GM21381 (cell line): ENCODE measurements around the gene TPP1.

Experiments used
- ATAC-seq: cut with Tn5 transposase; IDR thresholded peaks from one replicate; pipeline ENCODE4 v1.9.1; 2021; ENCODE audit warnings: mild to moderate bottlenecking, moderate library complexity; ENCODE audit not compliant: unreplicated experiment

Gene TPP1

DNA sequence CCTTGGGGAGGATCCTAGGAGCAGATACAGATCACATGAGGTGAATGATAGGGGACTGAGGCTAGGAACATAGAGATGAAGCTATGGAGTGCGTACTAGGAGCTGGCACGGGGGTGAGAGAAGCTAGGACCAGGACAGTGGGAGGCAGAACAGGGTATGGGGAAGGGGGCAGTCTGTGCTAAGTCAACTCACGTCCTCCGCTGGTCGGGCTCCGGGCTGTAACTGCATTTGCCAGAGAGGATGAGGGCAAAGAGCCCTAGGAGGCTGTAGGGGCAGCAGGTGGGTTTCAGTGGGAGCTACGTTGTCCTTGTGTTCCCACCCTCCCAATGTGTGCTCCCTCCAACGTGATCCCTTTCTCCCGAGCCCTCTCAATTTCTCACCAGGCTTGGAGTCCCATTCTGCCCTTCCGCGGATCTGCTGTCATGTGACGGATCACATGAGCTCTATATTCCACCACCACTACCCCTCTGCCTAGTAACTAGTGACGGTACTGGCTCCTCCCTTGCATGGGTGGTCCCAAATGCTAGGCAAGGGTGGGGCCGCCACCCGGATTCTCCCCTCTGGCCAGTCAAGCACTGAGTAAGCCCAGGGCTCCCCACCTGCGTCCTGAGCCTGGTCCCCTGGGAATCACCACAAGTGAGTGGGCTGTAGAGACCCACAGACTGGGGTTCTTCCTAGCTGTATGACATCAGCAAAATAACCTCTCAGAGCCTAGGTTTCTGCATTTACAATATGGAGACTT lies at the start of gene TPP1:
TPP1 (minus strand) TSS at position 419 of the 742 bp plus-strand sequence; CDS start at position 397, 22 bp downstream.
- peak; percentile 98 for ATAC-seq

DNA sequence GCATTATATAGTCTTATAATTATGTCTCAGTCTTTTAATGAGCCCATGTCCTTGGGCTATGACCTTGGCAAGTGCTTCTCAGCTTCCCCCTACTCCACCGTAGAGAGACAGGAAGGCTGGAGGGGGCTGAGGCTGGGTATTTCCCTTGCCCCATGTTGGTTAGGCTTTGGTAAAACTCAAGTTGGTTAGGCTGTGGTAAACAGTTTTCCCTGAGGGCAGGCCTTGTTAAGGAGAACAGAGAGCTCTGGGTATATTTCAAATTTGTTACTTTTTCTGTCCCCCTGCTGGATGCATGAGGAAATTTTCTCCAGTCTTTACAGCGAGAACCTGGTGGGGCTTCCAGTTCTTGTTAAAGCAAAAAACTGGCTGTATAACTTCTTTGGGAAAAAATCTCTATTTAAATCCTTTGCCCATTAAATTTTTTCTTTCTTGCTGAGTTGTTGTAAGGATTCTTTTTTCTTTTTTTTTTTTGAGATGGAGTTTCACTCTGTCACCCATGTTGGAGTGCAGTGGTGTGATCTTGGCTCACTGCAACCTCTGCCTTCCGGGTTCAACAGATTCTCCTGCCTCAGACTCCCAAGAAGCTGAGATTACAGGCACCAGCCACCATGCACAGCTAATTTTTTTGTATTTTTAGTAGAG lies 48.6 kb upstream of the TPP1 start:
- peak; percentile 56 for ATAC-seq

DNA sequence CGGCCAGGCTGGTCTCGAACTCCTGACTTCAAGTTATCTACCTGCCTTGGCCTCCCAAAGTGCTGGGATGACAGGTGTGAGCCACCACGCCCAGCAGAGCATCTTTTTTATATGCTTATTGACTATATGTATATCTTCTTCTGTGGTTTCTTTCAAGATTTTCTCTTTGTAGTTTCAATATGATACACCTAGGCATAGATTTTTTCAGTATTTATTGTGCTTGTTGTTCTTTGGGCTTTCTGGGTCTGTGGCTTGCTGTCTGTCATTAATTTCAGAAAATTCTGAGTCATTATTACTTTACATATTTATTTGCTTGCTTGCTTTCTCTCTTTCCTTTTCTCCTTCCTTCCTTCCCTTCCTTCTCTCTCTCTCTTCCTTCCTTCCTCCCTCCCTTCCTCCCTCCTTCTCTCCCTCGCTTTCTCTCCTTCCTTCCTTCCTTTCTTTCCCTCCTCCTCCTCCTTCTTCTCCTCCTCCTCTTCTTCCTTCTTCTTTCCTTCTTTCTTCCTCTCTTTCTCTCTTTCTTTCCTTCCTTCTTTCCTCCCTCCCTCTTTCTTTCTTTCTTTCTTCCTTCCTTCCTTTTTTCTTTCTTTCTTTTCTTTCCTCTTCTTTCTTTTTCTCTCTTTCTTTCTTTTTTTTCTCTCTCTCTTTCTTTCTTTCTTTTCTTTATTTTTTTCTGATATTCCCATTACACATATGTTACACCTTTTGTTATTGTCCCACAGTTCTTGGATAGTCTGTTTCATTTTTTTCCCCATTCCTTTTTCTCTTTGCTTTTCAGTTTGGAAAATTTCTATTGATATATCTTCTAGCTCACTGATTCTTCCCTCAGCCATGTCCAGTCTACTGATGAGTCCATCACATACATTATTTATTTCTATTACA lies 47.3 kb upstream of the TPP1 start:
- ATAC-seq: no peak

DNA sequence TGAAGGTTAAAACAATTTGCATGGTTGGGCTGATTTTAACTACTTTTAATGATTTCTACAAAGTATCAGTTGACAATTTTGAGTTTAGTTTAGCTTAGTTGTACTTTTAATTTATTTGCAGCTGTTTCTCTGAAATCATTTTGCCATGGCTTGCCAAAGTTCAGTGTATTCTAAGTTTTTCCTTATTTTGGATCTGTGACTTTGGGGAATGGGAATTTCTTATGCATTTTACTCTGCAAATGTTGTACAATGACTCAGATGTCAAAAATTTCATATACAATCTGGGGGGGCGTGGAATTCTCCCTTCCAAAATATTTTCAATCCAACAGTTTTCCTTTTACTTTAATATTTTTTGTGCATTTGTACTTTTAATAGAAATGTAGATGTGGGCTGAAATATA lies 45.3 kb upstream of the TPP1 start:
- ATAC-seq: no peak

DNA sequence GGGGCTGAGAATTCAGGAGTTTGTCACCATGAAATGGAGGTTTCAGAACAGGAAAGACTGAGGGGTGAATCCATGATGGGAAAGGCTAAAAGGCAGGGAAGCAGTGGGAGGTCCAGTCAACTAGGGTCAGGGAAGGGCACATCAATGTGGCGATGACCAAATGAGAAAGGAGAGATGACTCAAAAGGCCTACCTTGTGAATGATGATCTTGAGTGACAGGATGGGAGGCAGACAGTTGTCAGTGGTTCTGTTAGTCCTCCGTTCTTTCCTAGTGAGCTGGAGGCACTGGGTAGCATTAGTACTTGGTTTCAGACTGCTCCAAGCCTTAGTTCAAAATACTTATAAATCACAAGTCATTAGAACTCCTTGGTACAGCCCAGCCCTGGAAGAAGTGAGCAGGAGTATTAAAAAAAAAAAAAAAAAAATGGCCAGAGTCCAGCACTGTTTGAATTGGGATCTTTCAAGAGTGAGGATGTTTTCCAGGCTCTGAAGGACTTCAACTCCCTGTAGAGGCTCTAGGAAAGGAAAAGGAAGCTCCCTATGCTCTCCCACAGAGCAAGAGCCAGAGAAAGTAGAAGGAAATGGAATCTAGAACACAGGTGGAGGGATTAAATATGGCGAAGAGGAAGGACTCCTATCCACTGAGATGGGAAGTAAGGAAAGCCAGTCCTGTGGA lies 44.7 kb upstream of the TPP1 start:
- ATAC-seq: no peak

DNA sequence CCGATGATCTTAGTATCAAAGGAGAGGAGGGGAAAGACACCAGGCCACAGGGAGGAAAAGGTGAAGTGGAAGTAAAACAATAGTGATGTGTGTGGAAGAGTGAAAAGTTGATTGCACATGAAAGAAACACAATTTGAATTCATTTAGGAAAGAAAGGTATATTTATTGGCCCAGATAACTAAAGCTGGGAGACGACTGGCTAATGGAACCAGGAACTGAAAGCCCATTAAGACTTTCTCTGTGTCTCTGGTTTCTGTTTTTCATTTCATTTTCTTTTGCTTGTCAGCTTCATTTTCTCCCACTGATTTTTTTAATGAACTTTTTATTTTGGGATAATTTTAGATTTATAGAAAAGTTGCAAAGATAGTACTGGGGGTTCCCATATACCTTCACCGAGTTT lies 41.5 kb upstream of the TPP1 start:
- no peak for ATAC-seq

DNA sequence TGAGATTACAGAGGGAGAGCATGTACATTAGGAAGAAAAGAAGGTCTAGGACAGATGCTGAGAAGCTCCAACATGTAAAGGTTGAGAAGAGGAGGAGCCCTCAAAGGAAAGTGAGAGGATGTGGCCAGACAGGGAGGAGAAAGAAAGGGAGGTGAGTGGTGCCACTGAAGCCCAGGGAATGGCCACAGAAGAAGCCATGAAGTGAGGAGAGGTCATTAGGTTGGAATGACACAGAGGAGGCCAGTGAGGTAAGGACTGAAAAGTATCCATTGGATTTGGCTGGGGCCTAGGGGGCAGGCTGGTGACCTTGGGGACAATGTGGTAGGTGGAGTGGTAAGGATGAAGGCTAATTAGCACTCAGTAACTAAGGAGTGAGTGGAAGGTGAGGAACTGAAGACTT lies 39.4 kb upstream of the TPP1 start:
- no peak for ATAC-seq

DNA sequence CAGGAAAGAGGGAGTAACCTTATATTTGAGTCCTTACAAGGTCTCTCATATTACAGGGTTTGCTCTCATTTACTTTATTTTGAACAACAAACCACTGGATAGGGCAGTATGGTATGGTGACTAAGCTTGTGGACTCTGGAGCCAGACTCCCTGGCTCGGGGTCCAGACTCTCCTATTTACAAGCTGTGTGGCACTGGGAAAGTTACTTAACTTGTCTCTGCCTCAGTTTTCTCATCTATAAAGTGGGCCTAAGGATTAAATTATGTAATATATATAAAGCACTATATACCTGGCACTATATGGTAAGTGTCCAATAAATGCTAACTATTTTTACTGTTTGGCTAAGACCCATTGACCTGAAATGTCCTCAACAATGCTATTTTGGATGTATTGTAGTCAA lies 38.1 kb upstream of the TPP1 start:
- ATAC-seq: no peak

DNA sequence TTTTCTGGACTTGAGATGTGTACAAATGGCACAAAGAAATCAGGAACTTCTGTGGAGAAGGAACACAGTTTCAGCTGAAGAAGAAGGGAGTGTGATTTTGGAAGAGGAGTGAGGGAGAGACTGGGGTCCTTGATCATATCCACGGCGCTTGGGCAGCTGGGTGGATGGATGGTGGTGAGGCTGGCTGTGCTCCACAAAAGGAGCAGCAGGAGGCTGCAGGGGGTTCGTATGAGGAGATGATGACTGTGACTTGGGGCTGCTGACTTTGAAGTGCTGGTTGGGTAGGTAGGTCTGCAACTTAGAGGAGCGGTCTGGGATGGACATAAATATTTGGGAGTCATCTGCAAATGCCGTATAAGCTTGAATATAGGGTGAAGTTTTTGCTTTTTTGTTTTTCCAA lies 37.7 kb upstream of the TPP1 start:
- ATAC-seq: no peak

DNA sequence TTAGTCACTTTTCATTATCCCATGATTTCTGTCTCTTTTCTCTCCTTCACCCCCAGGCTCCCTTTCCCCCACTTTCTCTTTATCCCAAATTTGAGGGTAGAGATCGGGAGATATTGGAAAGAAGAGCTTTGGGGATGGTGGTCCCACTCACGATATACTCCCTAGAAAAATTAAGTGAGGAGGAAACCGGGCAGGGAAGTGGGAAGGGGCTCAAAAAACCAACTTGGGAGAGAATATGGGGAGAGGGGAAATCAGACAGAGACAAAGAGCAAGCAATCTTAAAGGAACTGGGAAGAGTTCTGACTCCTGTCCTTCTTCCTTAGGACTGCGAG lies 37.3 kb upstream of the TPP1 start:
- no peak for ATAC-seq

DNA sequence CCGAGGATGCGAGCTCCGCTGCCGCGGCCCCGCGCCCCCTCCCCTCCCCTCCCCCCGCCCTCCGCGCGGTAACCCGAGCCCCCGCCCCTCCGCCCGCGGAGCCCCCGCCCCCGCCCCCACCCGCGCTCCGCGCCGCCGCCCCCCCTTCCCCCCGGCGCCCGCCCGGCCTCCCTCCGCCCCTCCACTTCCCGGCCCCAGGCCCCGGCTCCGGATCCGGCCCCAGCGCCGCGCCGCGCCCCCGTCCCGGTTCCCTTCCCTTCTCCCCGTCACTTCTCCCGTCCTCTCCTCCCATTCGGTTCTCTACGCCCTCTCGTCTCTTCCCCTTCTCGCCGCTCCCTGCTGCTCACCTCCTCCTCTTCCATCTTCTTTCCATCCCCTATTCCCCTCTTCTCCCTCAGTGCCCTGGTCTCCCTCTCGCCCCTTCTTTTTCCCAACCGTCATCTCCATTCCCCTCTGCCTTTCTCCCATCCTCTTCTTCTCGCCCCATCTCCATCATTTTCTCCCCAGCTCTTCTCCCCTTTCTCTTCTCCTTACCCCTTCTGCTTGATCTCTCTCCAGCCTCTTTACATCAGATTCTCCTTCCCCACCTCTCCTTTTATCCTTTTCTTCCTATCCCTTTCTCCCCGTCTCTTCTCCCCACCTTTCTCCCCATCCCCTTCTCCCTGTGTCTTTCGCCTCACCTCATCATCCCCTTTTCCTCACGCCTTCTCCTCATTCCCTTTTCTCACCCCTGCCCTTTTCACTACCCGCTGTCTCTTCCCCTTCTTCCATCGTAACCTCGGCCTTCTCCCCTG lies 36.8 kb upstream of the TPP1 start, which contains the start of gene DCHS1:
DCHS1 (minus strand) TSS at position 20 of the 794 bp plus-strand sequence. CDS start 14,196 bp downstream, outside the sequence.
- ATAC-seq: no peak

DNA sequence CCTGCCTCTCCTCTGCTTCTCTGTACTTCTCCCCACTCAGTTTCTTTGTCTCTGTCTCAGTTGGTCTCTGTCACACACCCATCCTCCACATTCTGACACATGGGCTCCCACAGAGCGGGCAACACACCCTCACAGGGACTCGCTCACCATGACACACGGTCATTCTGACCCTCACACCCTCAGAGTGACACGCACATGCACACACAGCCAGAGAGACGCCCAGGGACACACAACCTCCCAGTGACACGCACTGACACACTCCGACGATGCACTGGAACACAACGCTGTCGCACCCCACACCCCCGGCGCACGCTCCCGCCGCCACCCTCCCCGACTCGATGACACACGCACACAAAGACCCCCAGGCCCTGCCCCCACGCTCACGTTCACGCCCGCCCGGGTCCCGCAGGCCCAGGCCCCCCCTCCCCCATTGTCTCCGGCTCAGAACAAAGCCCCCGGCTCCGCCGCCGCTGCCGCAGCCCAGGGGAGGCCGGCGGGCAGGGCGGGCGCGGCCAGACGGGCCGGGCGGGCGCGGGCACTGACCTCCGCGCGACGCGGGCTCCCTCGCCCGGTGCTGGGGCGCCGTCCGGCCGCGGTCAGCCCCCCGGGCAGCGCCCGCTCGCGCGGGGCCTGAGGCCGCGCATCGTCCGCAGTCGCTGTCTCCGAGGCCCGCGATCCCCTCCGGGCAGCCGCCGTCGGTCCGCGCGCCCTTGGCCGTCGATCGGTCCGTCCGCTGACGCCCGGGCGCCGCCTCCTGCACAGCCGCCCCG lies 36.0 kb upstream of the TPP1 start:
- no peak for ATAC-seq

DNA sequence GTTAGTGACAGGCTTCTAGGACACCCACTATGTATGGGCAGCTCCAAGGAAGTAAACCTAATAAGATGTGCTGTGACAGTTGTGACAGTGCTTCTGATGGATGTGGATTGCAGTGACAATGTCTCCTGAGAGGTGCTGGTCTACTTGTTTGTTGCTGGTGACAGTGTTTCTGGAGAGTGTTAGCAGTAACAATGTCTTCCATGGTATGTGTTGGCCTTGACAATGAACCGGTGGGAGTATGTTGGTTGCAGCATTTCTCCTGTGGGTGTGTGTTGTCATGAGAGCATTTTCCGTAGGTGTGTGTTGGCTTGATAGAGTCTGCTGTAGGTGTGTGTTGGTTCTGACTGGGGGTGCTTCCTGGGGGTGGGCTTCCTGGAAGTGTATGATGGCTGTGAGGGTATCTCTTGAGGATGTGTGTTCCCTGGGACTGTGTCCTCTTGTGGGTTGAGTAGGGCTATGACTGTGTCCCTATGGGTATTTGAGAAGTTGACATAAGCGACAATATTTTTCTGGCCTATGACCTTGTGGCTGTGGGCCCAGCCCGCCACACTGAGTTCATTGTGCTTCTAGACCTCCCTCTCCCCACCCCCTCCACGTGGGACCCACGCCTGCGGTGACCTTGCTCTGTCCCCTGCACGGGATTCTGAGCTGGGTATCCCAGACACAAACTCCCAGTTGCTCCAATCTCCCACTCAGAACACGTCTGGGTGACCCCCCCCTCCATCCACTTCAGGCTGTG lies 35.2 kb upstream of the TPP1 start:
- ATAC-seq: no peak

DNA sequence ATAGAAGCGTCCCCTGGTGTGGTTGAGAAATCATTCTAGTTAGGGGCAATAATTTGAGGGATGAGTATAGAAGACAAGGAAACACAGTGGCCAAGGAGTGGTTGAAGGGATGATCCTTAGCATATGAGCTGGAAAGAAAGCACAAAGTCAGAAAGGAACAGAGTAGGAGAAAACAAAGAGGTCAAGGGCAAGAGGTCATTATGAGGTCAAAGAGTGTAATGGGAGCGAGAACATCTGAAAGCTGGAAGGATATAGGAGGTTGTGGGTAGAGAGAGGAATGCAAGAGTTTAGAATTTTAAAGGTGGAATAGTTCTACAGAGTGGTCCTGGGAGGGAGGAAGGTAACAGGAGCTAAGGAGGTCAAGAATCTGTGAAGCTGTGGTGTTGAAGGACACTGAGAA lies 34.4 kb upstream of the TPP1 start:
- ATAC-seq: no peak

DNA sequence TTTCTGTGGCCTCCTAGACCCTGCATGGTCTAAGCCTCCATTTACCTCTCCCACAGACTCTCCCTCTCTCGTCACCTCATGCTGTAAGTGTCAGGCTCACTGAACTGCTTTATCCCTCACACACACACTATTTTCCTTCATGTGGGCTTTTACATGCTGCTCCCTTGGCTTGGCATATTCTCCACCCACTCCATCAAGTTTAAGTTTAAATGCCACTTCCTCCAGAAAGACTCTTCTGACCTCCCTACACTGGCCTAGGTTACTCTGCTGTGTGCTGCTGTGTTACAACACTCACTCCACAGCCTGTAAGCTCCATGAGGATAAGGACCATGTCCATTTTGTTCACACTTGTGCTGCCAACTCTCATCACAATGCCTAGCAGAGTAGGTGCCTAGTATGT lies 33.9 kb upstream of the TPP1 start:
- ATAC-seq: no peak

DNA sequence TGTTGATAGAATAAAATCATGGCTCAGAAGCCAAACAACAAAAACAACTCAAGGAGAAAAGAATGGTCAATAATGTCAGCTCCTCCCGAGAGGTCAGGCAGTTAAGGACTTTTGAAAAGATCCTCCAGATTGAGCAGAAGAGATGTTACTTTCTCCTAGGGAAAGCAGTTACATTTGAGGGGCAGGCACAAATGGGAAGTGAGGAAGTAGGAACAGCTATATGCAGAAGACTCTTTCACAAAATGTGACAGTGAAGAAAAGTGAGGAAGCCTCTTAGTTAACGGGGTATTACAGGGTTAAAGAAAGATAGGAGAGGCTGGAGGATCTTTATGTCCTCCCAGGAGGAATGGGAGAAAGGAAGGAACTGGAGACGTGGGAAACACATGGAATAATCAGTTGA lies 33.0 kb upstream of the TPP1 start:
- no peak for ATAC-seq

DNA sequence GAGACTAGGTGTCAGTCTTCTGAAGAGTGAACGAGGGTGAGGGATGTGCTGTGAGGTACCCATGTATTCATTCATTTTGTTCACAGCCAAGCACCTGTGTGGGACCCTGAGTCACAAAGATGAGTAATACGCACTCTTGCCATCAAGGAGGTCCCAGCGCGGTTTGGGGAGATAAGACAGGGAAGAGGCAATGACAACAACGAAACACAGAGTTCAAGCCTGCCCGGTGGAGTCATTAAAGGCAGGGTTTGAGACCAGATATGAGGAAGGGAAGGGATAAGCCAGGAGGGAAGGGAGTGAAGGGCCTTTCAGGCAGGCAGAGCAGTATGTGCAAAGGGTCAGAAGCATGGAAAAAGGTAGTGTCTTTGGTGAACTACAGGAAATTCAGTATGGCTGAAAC lies 31.8 kb upstream of the TPP1 start:
- no peak for ATAC-seq

DNA sequence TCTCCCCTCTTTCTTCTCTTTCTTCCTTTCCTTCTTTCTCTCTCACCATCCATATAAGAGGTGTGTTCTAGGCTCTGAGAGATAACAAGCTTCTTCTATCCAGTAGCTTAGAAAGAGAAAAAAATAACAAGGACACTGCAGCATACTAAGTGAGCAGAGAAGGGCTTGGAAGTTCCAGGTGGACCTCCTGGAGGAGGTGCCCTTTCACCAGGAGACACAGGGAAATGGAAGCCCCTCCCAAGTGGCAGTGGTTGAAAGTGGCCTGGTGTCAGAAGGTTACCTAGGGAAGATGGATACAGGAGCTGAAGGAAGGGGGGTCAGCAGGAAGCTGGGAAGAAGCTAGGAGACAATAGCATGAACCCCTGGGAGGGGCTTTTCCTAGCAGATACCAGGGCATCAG lies 30.9 kb upstream of the TPP1 start:
- no peak for ATAC-seq

DNA sequence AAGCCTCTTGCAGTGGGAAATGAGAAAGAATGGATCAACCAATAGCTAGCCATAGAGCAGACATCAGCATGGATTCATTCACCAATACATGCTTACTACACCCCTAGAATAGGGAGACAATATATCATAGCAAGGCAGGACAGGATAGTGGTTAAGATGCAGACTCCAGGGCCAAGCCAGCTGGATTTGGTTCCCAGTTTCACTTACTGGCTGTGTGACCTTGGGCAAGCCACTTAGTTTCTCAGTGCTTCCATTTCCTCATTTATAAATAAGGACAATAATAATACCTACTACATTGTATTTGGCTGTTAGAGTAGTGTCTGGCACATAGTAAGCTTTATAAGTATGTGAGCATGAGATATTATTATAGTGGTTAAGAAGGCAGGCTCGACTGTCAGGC lies 29.3 kb upstream of the TPP1 start:
- ATAC-seq: no peak
